ENCODE data around the gene PLCB3.

PLCB3 gene

DNA sequence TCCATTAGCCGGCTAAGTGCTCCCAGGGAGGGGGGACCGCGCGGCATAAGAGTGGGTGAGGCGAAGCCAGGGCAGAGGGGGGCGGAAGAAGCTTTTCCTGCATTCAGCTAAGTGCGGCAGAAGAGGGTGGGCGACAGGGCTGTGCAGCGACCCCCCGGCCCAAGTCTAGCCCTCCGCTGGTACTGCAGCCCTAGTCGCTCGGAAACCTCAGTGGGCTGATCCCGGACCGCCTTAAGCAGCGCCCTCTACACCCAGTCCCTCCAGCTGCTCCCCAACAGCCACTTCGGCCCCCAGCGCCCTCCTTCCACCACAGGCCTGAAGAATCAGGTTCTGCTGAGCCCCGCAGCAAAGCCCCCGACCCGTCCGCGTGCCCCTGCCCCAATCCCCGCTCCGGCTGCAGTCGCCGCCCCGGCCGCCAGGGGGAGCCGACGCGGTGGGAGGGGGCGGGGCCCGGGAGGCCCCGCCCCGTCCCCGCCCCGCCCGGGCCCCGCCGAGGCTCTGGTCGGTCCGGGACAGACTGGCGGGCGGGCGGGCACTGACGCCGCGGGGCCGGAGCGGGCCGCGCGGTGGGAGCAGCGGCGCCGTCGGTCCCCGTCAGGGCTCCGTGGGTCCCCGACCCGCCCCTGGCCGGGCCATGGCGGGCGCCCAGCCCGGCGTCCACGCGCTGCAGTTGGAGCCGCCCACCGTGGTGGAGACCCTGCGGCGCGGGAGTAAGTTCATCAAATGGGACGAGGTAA, at the start of gene PLCB3:
Gene PLCB3 (plus strand): TSS at position 515 of the 737 bp plus-strand sequence. CDS start 120 bp downstream, at position 635.
- peak in 1 of 2 donors; percentile 53 for DNase-seq

GRCh38 chr11:64201543-64201942, 49.8 kb upstream of the PLCB3 start:
- no peak for DNase-seq

DNA sequence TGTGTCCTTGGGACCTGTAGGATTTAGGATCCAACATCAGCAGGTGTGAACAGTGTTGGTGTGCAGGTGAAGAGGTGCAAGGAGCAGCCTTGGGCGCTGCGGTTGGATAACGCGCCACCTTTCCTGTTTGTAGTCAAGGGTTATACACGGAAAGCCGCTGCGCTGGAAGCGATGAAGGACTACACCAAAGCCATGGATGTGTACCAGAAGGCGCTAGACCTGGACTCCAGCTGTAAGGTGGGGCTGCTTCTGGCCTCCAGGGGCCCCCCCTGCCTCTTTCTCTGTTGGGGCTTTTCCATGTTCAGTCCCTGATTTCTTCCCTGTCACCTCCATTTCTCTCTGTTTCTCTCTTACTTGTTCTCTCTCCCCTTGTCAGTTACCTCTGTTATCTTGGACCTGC, 48.3 kb upstream of the PLCB3 start:
- no peak for DNase-seq

DNA sequence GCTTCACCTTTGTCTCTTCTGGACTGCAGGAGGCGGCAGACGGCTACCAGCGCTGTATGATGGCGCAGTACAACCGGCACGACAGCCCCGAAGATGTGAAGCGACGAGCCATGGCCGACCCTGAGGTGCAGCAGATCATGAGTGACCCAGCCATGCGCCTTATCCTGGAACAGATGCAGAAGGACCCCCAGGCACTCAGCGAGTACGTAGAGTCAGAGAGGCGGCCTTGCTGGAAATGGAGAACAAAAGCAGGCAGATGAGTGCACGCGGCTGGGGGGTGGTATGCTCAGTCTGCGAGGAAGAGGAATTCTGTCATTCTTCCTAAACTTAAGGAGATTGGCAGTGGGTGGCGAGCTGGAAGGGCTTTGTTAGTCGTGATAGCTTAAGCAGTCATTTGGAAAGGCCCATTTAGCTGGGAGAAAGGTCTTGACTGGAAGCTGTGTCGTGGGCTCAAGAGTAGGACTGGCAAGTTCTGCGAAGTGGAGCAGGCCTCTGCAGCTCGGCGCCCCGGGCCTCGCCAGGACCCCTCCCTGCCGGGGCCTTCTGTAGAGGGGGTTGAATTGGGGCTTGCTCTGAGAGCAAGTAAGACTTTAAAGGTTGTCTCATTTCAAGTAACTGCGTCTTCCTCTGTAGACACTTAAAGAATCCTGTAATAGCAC, 47.8 kb upstream of the PLCB3 start:
- DNase-seq = no peak

DNA sequence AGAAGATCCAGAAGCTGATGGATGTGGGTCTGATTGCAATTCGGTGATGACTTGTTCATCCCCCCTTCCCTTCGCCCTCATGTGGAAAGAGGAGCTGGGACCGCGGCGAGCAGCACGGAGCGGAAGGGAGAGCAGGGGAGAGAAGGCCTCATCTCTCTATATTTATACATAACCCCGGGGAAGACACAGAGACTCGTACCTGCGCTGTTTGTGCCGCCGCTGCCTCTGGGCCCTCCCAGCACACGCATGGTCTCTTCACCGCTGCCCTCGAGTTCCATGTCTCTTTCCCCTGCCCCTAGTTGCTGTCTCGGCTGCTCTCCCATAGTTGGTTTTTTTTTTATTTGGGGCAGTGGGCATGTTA, 47.3 kb upstream of the PLCB3 start:
- DNase-seq = no peak

- peak; percentile 49 to 86 for DNase-seq
Observed at GRCh38 chr11:64204464-64204989, 46.8 kb upstream of the PLCB3 start.

- DNase-seq = peak; percentile 40 to 91
Observed at GRCh38 chr11:64206457-64207255, 44.7 kb upstream of the PLCB3 start, which contains the start of gene FERMT3. FERMT3 (plus strand) TSS chr11:64206721; CDS start chr11:64207365, 644 bp downstream.

DNA sequence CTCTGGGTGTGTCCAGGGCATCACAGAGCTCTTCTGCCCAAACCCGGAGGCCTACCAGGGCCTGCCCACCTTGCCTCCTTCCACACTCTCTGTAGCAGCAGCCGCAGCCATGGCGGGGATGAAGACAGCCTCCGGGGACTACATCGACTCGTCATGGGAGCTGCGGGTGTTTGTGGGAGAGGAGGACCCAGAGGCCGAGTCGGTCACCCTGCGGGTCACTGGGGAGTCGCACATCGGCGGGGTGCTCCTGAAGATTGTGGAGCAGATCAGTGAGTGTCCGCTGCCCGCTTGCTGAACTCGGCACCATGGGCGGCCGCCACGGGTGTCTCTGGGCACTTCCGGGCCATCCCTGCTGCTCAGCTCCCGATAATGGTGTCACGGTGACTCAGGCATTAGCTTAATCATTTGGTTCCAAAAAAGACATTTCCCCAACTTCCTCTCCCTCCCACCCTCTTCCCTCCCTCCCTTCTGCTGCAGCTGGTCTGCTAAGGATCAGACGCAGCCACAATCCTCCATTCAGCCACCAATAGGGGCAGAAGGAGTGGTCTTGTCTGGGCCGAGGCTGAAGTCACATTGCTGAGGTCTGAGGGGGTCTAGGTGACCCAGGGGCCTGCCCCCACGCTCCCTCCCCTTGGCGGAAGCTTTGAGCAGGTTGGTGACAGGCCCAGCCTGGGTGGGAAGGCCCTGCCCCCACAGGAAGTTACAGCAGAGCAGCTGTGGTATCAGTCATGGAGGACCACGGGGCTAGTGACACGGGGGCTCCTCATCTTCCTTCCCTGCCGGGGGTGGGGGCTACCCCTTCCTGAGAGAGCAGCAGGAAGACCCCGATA, 43.9 kb upstream of the PLCB3 start:
- peak; percentile 75 to 87 for DNase-seq

- DNase-seq = no peak
Observed at GRCh38 chr11:64208086-64208795, 43.1 kb upstream of the PLCB3 start.

- DNase-seq = no peak
Observed at GRCh38 chr11:64208796-64209562, 42.4 kb upstream of the PLCB3 start.

- no peak for DNase-seq
Observed at GRCh38 chr11:64209563-64209843, 41.8 kb upstream of the PLCB3 start.

DNA sequence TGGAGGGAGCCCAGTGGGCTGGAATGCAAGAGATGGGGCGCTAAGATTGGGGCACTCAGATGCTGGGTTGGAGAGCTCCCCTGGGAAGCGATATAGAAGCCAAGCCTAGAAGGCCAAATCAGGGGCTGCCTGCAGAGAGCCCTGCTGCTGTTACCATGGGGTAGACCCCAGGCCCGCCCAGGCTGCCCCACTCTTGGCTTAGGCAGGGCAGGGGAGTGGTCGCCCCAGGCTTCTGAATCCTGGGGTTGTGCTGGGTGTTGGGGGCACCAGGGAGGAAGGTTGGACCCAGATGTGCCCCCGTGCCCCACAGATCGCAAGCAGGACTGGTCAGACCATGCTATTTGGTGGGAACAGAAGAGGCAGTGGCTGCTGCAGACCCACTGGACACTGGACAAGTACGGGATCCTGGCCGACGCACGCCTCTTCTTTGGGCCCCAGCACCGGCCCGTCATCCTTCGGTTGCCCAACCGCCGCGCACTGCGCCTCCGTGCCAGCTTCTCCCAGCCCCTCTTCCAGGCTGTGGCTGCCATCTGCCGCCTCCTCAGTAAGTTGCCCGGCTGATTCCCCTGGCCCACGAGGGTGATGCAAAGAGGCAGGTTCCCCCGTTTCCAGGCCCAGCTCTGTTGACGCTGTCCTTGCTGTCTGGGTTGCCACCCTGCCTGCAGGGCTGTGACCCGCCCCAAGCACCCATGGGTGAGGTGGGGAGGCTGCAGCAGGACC, 40.9 kb upstream of the PLCB3 start:
- no peak for DNase-seq

- DNase-seq = no peak
Observed at GRCh38 chr11:64211181-64211872, 40.0 kb upstream of the PLCB3 start.

GRCh38 chr11:64216879-64217278, 34.5 kb upstream of the PLCB3 start:
- no peak for DNase-seq

DNA sequence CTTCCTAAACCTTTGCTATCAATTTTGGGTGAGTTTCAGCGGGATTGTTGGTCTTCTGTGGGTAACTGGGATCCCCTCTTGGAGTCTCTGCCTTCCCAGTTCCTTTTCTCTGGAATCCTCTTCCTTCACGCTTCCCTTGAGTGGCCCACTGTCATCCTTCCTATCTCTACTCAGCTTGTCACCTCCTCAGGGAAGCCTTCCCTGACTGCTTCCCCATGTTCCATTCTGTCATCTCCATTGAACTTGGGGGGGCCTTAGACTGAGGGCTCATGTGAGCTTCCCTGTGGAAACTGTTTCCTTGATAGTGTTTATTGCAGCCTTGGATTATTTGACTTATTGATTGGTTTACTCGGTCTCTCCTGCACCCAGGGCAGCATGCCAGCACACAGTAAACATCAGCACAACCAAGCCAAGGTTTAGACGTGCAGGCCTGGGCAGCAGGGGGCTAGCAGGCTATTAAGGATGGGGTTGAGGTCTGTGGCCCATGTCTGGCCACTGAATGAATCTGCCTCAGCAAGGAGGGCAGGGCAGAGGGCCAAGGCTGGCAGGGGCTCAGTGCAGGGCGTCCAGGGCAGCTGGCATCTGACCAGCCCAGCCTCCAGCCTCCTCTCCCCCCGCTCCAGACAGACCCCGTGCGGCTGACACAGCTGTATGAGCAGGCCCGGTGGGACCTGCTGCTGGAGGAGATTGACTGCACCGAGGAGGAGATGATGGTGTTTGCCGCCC, 32.5 kb upstream of the PLCB3 start:
- no peak for DNase-seq

DNA sequence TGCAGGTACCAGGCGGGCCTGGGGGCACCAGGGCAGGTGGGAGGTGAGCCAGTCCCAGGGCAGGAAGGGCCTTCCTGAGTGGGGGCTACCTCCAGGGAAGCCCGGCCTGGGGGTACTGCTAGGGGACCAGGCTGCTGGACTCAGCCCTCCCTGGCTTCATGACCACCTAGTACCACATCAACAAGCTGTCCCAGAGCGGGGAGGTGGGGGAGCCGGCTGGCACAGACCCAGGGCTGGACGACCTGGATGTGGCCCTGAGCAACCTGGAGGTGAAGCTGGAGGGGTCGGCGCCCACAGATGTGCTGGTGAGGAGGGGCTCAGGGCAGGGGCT, 32.0 kb upstream of the PLCB3 start:
- DNase-seq = no peak

DNA sequence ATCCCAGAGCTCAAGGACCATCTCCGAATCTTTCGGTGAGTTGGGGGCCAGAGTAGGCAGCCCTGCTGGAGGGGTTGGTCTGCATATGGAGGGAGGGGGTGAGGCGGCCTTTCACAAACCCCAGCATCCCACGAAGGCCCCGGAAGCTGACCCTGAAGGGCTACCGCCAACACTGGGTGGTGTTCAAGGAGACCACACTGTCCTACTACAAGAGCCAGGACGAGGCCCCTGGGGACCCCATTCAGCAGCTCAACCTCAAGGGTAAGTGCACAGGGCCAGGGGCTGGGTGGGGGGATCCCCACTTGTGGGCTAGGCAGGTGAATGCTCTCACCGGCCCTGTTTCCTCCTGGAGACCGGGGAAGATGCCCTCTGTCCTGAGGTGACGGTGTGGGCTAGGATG, 31.6 kb upstream of the PLCB3 start:
- DNase-seq = no peak

DNA sequence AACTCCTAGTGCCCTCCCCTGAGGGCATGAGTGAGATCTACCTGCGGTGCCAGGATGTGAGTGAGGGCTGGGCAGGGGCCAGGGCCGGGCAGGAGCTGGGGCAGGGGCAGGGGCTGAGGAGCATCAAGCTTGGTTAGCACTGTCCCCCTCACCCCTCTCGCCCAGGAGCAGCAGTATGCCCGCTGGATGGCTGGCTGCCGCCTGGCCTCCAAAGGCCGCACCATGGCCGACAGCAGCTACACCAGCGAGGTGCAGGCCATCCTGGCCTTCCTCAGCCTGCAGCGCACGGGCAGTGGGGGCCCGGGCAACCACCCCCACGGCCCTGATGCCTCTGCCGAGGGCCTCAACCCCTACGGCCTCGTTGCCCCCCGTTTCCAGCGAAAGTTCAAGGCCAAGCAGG, 31.1 kb upstream of the PLCB3 start:
- no peak for DNase-seq

- DNase-seq = no peak
Observed at GRCh38 chr11:64220798-64221197, 30.5 kb upstream of the PLCB3 start.

GRCh38 chr11:64222651-64223000, 28.7 kb upstream of the PLCB3 start:
- no peak for DNase-seq
